Upper lobe of left lung (tissue), 6 donors: ENCODE results near the gene TBC1D8. TPM values are rescaled to one million over a fixed set of nuclear protein-coding genes. Genes with fewer than 3 reads are reported as not detected.

Experiments used
- ATAC-seq, 2 donors: fragments of 200-7000 bp; cut with Tn5 transposase; one replicate each; pipeline ENCODE4 v1.9.1; 2022; ENCODE audit warnings: mild to moderate bottlenecking in 2 of 2, moderate library complexity in 2 of 2; ENCODE audit not compliant: low FRiP score in 2 of 2
- DNase-seq, 2 donors: peaks; one replicate each; pipeline ENCODE4 v3.0.0-alpha.2; 2019 to 2020
- H3K27ac ChIP-seq, 4 donors: fragments of 200-600 bp; sonication (generic); one replicate each; pipeline ENCODE4 v1.5.1; 2016 to 2019
- H3K27me3 ChIP-seq, 4 donors: fragments of 200-600 bp; sonication (generic); one replicate each; pipeline ENCODE4 v1.5.1; 2017 to 2019
- H3K36me3 ChIP-seq, 4 donors: fragments of 200-600 bp; sonication (generic); one replicate each; pipeline ENCODE4 v1.5.1; 2016 to 2019
- H3K4me1 ChIP-seq, 4 donors: fragments of 200-600 bp; sonication (generic); one replicate each; pipeline ENCODE4 v1.5.1; 2018 to 2019
- H3K4me3 ChIP-seq, 4 donors: fragments of 200-600 bp; sonication (generic); one replicate each; pipeline ENCODE4 v1.5.1; 2017 to 2019; ENCODE audit warnings: mild to moderate bottlenecking in 2 of 4, moderate library complexity in 1 of 4
- H3K9me3 ChIP-seq, 4 donors: fragments of 200-600 bp; sonication (generic); one replicate each; pipeline ENCODE4 v1.5.1; 2018 to 2019
- EP300 ChIP-seq, 4 donors: sonication (generic); formaldehyde crosslinking; IDR thresholded peaks; one replicate each; pipeline ENCODE4 v1.5.1; 2017; ENCODE audit warnings: antibody characterized with exemption in 4 of 4, control low read depth in 2 of 4
- POLR2A ChIP-seq, 4 donors: fragments of 450-650 bp; IDR thresholded peaks; one replicate each; pipeline ENCODE4 v1.5.1; 2016 to 2017; ENCODE audit warnings: antibody characterized with exemption in 4 of 4, mild to moderate bottlenecking in 2 of 4
- POLR2AphosphoS5 ChIP-seq, 2 donors: sonication (generic); formaldehyde crosslinking; IDR thresholded peaks; one replicate each; pipeline ENCODE4 v1.5.1; 2017; ENCODE audit warnings: antibody characterized with exemption in 2 of 2
- WGBS, 2 donors: methylation state at CpG; one replicate each; pipeline ENCODE4 v1.1.5; 2017 to 2018; 5-methylcytosine and 5-hydroxymethylcytosine counted together
- total RNA-seq, 6 donors: library from RNA; depleted of rRNA in 4 of 6; stranded (reverse); fragments of >200 nt in 4 of 6; gene quantifications; one replicate each; pipeline versions ENCODE4 v1.1.0 to v1.2.1, GENCODE V29; 2016 to 2021
- TF ChIP-seq, protein P1 (sequence below), 6 experiments: fragments of 450-650 bp in 4 of 6; fragments of 200-600 bp in 2 of 6; sonication (generic) in 2 of 6; IDR thresholded peaks; one replicate each; pipeline ENCODE4 v1.5.1; 2016 to 2019; ENCODE audit warnings: antibody characterized with exemption in 6 of 6
- donor health status: DM: no; HTN: no; CAD: no; lungs with moderate emphysema.
- donor health status: DM: no; HTN: yes; CAD: no; lungs with severe emphysema.

TBC1D8 gene
- total RNA-seq, 6 donors from 2014 or later, result 21.0 to 133 (median 56.8) TPM

DNA sequence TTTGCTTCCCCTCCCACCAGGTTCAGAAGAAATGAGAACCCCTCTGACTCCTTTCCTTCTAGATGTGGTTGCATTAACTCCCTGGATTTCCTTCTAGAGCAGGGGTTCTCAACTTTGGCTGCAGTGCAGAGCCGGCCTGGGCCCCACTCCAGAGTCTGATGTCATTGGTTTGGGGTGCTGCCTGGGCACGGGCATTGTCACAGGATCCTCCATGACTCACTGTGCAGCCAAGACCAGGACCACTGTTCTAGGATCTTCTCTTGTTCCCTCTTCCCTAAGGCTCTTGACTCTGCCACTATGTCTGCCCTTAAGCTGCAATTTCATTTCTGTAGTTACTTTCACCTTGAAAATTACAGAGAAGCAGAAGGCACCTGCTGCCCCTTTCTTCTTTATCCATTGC is 31.8 kb downstream of the TBC1D8 start:
- Histone ChIP-seq H3K27ac (peak overlapping the region; percentile 73 to 90 (median 86)), H3K4me1 (peaks cover 55 to 82% (median 69%) of the 10 kb centered on the region in 4 donors), H3K27me3 (no peaks in the 10 kb centered on the region), H3K36me3 (no peaks in the 10 kb centered on the region), H3K4me3 (no peak overlapping the region), H3K9me3 (no peaks in the 10 kb centered on the region)
- 26 to 39% methylated on average over 2 of the region's 2 CpGs for WGBS, 2 donors
- DNase-seq (peak in 1 of 2 donors; percentile 82), ATAC-seq (peak in 1 of 2 donors; percentile 41)
- peak in 1 of 2 donors; percentile 36 for TF ChIP-seq POLR2AphosphoS5 (IDR thresholded peaks at IDR 0.05)
- TF ChIP-seq, protein P1, sequence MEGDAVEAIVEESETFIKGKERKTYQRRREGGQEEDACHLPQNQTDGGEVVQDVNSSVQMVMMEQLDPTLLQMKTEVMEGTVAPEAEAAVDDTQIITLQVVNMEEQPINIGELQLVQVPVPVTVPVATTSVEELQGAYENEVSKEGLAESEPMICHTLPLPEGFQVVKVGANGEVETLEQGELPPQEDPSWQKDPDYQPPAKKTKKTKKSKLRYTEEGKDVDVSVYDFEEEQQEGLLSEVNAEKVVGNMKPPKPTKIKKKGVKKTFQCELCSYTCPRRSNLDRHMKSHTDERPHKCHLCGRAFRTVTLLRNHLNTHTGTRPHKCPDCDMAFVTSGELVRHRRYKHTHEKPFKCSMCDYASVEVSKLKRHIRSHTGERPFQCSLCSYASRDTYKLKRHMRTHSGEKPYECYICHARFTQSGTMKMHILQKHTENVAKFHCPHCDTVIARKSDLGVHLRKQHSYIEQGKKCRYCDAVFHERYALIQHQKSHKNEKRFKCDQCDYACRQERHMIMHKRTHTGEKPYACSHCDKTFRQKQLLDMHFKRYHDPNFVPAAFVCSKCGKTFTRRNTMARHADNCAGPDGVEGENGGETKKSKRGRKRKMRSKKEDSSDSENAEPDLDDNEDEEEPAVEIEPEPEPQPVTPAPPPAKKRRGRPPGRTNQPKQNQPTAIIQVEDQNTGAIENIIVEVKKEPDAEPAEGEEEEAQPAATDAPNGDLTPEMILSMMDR (IDR thresholded peaks at IDR 0.05), result no peak
- peak in 2 of 4 donors; percentile 21 to 53 for TF ChIP-seq EP300 (IDR thresholded peaks at IDR 0.05)
- TF ChIP-seq POLR2A (IDR thresholded peaks at IDR 0.05), result peak in 1 of 4 donors; percentile 45

DNA sequence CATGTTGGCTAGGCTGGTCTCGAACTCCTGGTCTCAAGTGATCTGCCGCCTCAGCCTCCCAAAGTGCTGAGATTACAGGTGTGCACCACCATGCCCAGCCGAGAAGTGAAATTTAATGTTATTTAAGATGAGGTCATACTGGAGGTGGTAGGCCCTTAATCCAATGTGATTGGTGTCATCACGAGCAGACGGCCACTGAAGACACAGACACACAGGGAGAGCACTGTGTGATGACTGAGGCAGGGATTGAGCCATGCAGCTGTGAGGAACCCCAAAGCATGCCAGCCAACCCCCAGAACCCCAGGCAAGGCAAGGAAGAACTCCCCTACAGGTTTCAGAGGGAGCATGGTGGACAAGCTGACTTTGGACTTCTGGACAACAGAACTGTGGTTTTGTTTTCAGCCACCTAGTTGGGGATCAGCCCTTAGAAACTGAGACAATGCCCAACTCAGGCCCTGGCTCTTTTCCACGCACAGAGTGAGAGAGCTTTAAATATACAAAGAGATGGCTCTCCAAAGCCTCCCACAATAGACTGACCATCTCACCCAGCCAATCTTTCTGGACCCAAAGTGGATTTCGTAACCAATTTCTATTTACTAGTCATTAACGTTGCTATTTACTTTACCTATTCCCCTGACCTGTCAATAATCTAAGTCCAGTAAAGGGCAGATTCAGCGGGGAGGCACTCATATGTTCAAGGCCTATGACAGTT is 34.2 kb downstream of the TBC1D8 start:
- Histone ChIP-seq H3K27me3 (no peaks in the 10 kb centered on the region), H3K27ac (peak overlapping the region in 3 of 4 donors; percentile 17 to 87 (median 49)), H3K9me3 (no peaks in the 10 kb centered on the region), H3K36me3 (no peaks in the 10 kb centered on the region), H3K4me3 (no peak overlapping the region), H3K4me1 (peaks cover 59 to 85% (median 73%) of the 10 kb centered on the region in 4 donors)
- no peak for ATAC-seq
- no peak for DNase-seq
- 81 to 87% methylated on average over 7 to 9 of the region's 9 CpGs for WGBS, 2 donors
- no peak for TF ChIP-seq POLR2AphosphoS5 (IDR thresholded peaks at IDR 0.05)
- no peak for TF ChIP-seq EP300 (IDR thresholded peaks at IDR 0.05)
- no peak for TF ChIP-seq POLR2A (IDR thresholded peaks at IDR 0.05)
- TF ChIP-seq, protein P1 (IDR thresholded peaks at IDR 0.05), result no peak

DNA sequence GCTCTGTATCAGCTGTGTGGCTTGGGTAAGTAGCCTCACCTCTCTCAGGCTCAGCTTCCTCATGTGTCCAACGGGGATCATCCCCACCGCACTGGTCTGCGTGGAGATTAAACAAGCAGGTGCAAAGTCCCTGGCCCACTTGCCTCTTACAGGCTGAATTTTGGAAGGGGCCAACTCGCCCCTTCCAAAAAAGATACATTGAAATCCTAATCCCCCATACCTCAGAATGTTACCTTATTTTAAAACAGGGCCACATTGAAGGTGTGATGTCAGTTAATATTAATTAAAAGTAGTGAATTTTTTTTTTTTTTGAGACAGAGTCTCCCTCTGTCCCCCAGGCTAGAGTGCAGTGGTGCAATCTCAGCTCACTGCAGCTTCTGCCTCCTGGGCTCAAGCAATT is 34.8 kb downstream of the TBC1D8 start:
- ATAC-seq (no peak), DNase-seq (no peak)
- H3K36me3 ChIP-seq, result no peaks in the 10 kb centered on the region
- H3K9me3 ChIP-seq, result no peaks in the 10 kb centered on the region
- H3K4me1 ChIP-seq, result peaks cover 62 to 90% (median 75%) of the 10 kb centered on the region in 4 donors
- H3K27ac ChIP-seq, result peak overlapping the region in 2 of 4 donors; percentile 49 to 87
- 65 to 80% methylated on average over 4 of the region's 4 CpGs for whole genome bisulfite sequencing, 2 donors
- H3K4me3 ChIP-seq, result no peak overlapping the region
- TF ChIP-seq POLR2AphosphoS5 (IDR thresholded peaks at IDR 0.05) (no peak), EP300 (IDR thresholded peaks at IDR 0.05) (no peak), POLR2A (IDR thresholded peaks at IDR 0.05) (no peak)
- TF ChIP-seq, protein P1 (IDR thresholded peaks at IDR 0.05), result no peak
- no peaks in the 10 kb centered on the region for H3K27me3 ChIP-seq

DNA sequence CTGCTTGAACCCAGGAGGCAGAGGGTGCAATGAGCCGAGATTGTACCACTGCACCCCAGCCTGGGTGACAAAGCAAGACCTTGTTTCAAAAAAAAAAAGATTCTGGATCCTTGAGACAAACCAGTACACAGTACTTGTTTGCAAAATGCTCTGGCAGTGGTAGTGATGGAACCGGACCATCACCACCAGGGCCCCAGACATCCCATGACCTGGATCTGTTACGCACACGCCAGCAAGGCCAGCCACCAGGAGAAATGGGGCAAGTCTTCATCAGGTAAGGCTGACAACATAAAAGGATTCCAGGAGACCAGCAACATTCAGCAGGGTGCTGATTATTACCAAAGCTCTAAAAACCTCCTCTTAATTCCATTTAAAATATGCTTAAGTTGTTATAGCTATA is 35.5 kb downstream of the TBC1D8 start:
- Histone ChIP-seq H3K36me3 (no peaks in the 10 kb centered on the region), H3K27ac (peak overlapping the region in 2 of 4 donors; percentile 62 to 78), H3K27me3 (no peaks in the 10 kb centered on the region), H3K9me3 (no peaks in the 10 kb centered on the region), H3K4me3 (no peak overlapping the region), H3K4me1 (peaks cover 56 to 86% (median 72%) of the 10 kb centered on the region in 4 donors)
- no peak for TF ChIP-seq EP300 (IDR thresholded peaks at IDR 0.05)
- TF ChIP-seq, protein P1 (IDR thresholded peaks at IDR 0.05), result no peak
- TF ChIP-seq POLR2A (IDR thresholded peaks at IDR 0.05), result no peak
- TF ChIP-seq POLR2AphosphoS5 (IDR thresholded peaks at IDR 0.05), result no peak
- 90 to 95% methylated on average over 4 of the region's 4 CpGs for WGBS, 2 donors
- ATAC-seq (no peak), DNase-seq (no peak)
